Astrocyte of the spinal cord (primary cell): ENCODE measurements around the gene GHRH.

Experiments
- DNase-seq: peaks from one replicate; pipeline ENCODE4 v3.0.0; 2011; ENCODE audit warnings: low read depth, low spot score
- H3K4me3 ChIP-seq: 2 replicates; pipeline ENCODE4 v1.5.1; 2011; ENCODE audit warnings: low read depth, mild to moderate bottlenecking, low read length, moderate library complexity
- in situ Hi-C: cut with HindIII; loops from 2 replicates; pipeline ENCODE4 v1.10.0; 2017; ENCODE audit warnings: low sequenced_read_pairs
- TF ChIP-seq, protein P1 (sequence below): IDR thresholded peaks from 2 replicates; pipeline ENCODE4 v1.5.1; 2012; ENCODE audit warnings: low read depth, mild to moderate bottlenecking, low read length, inconsistent platforms

Gene GHRH

DNA sequence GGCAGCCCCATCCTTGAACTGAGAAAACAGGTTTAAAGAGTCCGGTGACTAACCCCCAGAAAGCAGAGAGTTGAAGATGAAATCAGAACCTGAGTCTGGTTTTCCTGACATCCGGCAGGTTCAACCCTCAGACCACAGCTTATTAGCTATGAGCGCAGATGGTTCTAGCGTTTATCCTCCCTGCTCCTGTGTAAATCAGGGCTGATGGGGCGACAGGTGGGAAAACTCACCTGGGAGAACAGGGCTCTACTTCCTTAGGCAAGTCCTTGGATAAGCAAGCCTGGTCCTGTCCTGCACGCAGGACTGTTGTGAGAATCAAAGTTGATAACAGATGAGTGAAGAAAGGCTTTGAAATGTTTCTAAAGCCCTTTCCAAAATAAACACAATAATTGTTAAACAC lies 31.4 kb downstream of the GHRH start:
- in situ Hi-C loops: no loop called here
- TF ChIP-seq, protein P1, sequence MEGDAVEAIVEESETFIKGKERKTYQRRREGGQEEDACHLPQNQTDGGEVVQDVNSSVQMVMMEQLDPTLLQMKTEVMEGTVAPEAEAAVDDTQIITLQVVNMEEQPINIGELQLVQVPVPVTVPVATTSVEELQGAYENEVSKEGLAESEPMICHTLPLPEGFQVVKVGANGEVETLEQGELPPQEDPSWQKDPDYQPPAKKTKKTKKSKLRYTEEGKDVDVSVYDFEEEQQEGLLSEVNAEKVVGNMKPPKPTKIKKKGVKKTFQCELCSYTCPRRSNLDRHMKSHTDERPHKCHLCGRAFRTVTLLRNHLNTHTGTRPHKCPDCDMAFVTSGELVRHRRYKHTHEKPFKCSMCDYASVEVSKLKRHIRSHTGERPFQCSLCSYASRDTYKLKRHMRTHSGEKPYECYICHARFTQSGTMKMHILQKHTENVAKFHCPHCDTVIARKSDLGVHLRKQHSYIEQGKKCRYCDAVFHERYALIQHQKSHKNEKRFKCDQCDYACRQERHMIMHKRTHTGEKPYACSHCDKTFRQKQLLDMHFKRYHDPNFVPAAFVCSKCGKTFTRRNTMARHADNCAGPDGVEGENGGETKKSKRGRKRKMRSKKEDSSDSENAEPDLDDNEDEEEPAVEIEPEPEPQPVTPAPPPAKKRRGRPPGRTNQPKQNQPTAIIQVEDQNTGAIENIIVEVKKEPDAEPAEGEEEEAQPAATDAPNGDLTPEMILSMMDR: no peak
- no peak overlapping the region for H3K4me3 ChIP-seq
- no peak for DNase-seq

DNA sequence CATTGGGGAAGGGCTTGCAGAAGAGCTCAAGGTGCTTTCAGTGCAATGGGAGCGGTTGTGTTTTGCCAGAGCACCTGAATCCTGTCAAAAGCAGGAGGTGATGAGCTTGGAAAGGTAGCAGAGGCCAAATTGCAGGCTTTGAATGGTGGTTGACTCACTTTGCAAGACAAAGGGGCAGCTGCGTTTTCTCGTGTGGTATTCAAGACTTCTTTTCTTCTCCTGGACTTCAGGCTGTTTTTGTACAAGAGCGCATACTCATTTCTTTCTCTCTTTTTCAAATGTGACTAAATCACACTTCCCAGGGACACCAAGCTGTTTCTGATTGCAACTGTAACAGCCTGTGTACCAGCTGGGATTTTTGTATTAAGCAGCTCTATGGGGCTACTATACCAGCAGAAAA lies 32.3 kb downstream of the GHRH start:
- no peak overlapping the region for H3K4me3 ChIP-seq
- no peak for DNase-seq
- TF ChIP-seq, protein P1: no peak
- in situ Hi-C loops: no loop called here

DNA sequence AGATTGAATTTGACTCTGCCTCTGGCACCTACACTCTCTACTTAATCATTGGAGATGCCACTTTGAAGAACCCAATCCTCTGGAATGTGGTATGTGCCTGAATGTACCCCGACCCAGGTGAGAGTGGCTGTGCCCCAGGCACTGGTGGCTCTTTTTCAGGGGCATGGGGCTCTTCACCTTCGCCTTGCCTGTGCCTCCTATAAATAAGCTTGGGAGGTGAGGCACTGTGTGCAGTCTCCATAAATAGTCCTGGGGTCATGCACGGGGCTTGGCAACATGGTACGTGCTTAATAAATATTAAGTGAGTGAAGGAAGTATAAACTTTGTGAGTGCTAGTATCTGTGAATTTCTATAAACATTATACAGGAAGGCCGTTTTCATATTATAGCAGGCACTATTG lies 33.0 kb downstream of the GHRH start:
- no peak for DNase-seq
- TF ChIP-seq, protein P1: no peak
- in situ Hi-C loops: no loop called here
- no peak overlapping the region for H3K4me3 ChIP-seq

DNA sequence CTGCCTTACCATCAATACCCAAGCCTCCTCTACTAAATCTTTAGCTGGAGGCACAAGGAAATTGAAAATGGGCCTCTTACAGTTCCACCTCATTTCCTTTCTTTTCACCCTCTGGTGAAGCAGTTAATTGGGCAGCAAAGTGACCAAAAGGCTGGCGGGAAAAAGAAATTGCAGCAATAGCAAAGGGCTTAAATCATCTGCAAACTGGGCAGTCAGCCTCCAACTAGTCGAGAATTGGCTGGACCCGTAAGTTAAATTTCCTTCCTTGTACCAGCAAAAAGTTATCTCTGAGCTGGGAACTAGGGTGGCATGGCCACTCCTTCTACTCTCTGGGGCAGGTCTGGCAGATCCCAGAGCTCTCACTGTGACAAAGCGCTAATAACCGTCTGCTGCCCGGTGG lies 33.5 kb downstream of the GHRH start:
- TF ChIP-seq, protein P1: no peak
- H3K4me3 ChIP-seq: no peak overlapping the region
- in situ Hi-C loops: no loop called here
- DNase-seq: no peak

DNA sequence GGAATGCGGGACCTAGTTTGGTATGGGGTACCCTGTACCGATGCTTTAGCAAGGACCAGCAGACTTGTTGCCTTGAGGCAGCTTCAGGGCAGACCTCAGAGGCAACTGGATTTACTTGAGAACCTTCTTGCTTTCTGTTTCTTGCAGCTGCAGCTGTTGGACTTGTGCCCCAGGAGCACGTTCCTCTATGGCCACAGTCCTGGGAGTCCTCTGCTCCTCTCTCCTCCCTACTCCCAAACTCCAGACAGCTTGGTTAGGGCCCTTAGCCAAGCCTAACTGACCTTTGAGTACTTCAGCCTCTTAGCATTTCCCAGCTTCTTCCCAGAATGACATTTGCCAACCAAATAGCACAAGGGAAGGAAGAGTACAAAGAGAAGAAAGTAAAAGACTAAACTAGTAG lies 34.7 kb downstream of the GHRH start:
- TF ChIP-seq, protein P1: no peak
- H3K4me3 ChIP-seq: no peak overlapping the region
- DNase-seq: peak; percentile 37
- in situ Hi-C loops: no loop called here

DNA sequence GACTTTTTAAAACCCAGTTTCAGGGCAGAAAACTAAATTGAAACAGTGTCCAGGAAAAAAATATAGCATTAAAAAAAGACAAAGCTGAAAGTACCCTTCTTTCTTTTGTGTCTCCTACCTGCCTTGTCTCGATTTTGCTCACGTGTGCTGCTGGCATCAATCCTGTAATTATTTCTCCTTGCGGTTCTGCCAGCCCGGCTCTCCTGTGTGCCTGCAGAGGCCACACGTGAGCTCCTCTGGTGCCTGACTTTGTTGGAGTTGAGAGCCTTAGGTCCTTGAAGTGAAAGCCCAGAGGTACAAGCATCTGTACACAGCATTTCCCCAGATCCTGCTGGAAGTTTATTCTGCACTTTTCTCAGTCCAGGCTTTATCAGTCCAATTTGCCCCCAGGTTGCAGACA lies 36.5 kb downstream of the GHRH start:
- in situ Hi-C loops: no loop called here
- DNase-seq: no peak
- H3K4me3 ChIP-seq: no peak overlapping the region
- TF ChIP-seq, protein P1: no peak

DNA sequence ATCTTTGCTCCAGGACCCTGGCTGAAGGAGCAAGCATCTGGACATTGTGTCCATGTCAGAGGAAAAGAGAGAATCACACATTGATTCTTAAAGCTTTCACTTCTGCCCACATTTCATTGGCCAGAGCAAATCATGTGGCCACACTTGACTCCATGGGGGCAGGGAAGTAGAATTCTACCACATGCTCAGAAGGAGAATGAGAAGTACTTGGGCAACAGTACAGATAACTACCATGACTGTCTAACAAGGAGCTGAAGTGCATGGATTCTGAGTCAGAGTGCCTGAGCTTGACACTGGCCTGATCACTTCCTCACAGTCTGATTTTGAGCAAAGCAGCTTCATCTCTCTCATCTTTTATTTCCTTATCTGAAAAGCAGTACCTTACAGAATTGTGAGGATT lies 38.6 kb downstream of the GHRH start:
- peak; percentile 83 for DNase-seq
- in situ Hi-C loops: no loop called here
- TF ChIP-seq, protein P1: no peak
- no peak overlapping the region for H3K4me3 ChIP-seq
